GM04504 (cell line): Measurements from ENCODE around the gene CD80.
A peak's percentile ranks its signal among the peaks of the same experiment; 100 is the strongest.
"Not testable (repeated sequence)": the region's sequence is repeated elsewhere in the genome, so short reads cannot be mapped to it uniquely, and the experiment has no call there.

Experiments
- DNase-seq: peaks from one replicate; pipeline ENCODE4 v3.0.0-alpha.2; 2012; ENCODE audit warnings: low read depth

Gene CD80

DNA sequence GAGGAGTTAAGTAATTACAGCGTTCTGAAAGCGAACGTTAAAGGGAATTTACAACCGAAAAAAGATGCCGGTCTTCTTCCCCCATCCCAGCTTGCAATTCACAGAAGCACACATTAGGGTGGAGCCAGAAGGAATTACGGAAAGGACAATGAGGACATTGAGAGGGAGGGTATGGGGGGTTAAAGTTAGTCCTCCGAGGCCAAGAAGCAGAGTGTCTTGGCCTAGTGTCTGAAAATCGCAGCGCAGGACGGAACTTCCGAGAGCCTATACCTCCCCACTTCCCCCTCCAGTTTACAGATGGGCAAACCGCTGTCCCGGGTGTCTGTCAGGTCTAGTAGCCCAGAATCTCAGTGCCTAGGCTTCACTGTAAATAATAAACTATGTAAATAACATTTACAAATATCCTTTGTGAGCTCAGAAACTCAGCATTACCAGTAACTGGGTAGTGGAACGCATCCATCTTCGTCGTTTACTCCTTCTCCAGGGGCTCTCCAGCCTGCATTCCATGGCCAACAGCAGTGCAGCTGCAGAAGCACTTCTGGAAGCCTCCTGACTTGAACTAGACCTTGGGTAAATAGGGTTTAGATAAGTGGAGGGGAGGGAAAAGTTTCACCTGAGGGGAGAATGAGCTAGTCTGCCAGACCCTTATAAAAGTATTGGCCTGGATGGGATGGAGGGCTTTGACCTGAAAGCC, 20.8 kb upstream of the CD80 start:
- no peak for DNase-seq

DNA sequence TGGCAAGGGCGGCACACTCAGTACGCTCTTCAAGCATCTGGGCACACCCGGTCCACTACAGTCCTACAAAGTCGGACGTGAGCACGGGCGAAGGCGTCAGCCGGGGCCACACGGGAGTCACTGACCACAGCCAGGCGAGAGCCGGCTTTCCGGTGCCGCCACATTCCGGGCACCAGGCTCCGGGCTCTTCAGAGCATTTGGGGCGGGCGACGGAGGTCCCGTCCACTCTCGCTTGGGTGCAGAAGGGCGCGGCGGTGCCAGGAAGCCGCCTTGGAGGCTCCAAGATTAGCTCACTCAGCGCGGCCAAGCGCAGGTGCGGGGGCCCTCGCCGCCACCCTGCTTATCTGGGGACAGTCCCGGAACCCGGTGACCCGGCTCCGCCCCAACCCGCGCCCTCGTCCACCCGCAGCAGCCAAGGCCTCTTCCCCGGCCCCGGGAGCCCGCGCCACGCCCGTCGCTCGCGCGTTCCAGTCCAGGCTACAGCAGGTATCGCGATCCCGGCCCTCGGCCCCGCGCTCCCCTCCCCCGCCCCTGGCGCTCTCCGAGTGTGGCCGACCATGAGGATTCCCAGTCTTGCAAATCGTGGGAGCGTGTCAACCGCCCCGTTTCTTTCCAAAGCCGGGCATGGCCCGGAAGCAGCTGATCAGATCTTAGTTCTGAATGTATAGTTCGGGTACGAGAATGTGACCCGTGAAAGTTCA, 20.1 kb upstream of the CD80 start, which contains the start of gene ADPRH:
TSS of gene ADPRH (plus strand) at position 127 of the 701 bp plus-strand sequence. CDS start 2,678 bp downstream, outside the sequence.
- peak; percentile 35 for DNase-seq

DNA sequence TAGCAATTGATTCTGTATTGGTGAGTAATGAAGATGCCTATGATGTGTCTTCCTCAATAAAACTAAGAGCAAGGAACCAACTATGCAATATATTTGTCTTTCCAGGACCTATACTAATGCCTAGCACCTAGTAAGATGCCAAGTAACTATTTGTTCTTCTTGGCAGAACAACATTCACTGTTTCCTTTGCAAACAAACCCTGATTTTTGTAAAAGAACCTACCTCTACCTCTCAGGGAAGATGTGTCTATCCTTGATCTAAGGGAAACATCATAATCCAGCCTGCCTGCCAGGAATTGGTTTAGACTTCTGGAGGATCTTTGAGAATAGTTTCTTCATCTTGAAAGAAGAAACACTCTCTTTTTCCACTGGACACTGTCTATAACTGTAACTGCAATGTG, 16.1 kb upstream of the CD80 start:
- no peak for DNase-seq

DNA sequence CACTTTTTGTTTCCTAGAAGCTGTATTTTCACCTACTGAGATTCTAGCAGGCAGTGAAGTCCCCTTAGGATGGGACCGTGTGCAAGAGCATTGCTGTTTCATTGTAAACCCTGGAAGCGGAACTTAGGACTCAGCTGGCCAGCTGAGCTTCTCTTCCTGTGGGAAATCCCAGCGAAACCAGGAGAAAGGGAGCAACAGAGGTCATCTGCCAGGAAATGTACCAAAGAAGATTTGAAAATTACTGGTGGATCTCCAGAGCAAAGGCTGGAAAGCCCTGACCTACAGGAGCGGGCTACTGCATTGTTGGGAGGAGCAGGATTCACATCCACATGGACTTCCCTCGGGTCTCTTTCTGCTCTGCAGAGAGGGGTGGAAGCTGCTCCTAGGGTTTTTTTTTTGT, 12.3 kb upstream of the CD80 start:
- no peak for DNase-seq

DNA sequence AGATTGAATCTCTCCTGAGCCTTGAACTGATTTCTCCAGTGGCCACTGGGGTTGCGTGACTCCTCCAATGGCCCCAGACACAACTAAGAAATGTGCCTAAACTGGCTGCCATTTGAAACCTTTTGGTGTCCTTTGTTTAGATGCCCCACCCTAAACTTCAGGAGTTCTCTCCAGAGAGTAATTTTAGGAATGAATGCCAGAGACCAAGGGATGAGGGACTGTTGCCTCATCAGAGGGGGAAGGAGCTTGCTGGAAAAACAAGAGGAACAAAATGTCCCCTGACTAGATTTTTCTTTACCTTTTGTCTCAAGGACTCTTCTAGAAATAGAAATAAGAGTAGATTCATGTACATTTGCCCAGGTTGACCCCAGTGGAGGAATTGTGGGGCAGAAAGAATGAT, 11.8 kb upstream of the CD80 start:
- no peak for DNase-seq

DNA sequence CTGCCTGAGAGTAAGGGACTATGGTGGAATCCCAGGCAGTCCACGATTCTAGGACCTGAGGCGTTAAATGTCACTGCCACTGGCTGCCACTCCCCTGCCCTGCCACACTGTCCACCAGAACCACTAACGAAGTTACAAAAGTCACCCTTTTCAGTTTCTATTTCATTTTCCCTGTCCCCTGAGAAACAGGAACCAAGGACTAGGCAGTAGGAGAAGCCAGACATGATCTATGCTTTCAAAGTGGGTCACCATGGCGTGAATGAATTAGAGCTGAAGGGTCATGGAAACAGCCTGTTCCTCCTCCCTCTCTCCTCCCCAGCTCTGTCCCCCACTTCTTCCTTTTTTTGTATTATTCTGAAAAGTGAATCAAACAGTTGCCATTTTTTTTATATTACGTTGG, 10.8 kb upstream of the CD80 start:
- no peak for DNase-seq

DNA sequence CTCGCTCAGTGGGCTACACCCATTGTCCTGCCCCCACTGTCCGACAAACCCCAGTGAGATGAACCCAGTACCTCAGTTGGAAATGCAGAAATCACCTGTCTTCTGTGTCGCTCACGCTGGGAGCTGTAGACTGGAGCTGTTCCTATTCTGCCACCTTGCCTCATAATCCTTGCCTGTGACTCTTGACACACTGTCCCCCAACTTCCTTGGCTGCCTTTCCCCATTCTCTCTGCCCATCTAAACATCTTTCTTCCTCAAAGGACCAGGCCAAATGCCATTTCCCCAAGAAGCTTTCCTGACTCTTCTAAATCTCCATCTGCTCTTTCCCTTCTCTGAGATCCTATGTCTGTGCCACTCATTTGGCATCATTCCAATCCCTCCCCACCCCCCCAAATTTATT, 9.7 kb upstream of the CD80 start:
- no peak for DNase-seq

DNA sequence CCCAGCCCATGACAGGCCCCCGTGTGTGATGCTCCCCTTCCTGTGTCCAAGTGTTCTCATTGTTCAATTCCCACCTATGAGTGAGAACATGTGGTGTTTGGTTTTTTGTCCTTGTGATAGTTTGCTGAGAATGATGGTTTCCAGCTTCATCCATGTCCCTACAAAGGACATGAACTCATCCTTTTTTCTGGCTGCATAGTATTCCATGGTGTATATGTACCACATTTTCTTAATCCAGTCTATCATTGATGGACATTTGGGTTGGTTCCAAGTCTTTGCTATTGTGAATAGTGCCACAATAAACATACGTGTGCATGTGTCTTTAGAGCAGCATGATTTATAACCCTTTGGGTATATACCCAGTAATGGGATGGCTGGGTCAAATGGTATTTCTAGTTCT, 3.9 kb upstream of the CD80 start:
- DNase-seq: not testable (repeated sequence)

DNA sequence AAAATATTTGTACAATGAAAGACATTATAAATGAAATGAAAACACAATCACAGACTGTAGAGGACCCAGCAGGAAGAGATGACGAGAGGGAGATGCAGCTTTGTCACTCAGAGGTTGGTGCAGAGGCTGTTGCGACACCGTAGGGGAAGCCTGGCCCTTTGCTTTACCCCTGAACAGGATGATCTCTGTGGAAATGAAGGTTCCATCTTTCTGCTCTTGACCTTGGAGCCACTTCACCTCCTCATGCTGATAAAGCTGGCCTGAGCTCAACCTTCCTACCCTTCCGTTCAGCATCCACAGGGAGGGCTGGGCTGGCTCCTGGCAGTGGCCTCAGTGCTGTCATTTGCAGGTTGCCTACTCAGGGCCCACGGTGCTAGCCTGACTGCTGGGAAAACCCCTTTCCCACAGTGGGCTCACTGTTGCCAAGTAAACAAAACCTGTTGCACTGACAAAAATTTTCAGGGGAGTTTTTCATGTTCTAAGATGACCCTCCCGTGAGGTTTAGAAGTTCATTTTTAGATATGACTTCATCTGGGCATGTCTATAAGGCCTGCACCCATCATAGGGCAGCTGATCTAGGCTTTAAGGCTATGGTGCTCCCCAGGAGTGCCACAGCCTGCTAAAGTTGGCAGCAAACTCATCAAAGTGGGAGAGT, 3.0 kb upstream of the CD80 start:
- no peak for DNase-seq

DNA sequence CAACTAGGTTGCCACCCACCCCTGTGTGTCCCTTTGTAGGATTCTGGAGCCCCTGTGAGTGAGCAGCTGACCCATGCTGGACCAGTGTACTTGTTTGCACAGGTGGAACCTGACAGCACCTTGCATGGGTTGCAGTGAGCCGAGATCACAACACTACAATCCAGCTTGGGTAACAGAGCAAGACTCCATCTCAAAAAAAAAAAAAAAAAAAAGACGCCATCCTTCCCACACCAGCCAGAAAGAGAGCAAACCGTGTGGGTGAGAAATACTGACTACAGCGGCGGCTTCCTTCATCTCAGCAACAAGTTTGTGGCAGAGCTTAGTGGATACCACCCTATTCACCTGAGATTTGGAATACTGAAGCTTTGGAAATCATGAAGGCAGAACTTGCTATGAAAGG, 746 bp upstream of the CD80 start:
- DNase-seq: no peak

DNA sequence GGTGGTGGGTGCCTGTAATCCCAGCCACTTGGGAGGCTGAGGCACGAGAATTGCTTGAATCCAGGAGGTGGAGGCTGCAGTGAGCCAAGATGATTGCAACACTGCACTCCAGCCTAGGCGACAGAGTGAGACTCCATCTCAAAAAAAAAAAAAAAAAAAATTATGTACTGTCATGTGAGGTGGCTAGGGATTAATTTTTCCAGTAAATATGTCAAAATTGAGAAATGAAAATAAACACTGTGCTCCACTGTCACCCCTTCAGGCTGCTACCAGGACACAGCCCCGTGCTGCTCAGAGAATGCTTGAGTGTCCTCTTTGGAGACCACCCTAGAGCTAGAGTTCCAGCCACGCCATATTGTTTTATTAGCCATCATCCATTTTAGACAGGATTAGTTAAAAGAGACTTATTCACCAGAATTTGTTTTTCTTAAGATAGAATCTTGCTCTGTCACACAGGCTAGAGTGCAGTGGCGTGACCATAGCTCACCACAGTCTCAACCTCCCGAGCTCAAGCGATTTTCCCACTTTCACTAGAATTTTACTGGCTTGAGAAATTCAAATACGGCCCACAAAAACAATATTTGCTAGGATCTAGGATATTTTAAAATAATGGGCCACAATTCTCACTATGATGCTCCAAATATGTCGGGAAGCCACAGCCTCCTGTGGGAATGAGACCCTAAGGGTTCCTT, 642 bp downstream of the CD80 start:
- DNase-seq: no peak

DNA sequence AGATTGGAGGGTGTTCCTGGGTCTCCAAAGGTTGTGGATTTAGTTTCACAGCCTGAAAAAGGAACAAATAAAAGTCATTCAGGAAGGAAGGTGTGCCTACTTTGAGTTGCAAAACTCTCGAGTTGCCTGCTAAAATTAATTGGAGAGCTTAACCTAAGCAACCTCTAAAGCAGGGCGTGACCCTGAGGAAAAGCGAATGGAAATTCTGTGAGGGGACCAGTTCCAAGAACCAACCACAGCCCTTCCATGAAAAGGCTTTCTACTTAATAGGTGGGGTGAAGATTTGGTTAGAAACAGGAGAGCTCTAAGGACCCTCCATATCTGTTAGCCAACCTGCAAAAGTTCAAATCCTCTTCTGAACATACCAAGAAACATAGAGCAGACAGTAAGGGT, 1.5 kb downstream of the CD80 start:
- no peak for DNase-seq

DNA sequence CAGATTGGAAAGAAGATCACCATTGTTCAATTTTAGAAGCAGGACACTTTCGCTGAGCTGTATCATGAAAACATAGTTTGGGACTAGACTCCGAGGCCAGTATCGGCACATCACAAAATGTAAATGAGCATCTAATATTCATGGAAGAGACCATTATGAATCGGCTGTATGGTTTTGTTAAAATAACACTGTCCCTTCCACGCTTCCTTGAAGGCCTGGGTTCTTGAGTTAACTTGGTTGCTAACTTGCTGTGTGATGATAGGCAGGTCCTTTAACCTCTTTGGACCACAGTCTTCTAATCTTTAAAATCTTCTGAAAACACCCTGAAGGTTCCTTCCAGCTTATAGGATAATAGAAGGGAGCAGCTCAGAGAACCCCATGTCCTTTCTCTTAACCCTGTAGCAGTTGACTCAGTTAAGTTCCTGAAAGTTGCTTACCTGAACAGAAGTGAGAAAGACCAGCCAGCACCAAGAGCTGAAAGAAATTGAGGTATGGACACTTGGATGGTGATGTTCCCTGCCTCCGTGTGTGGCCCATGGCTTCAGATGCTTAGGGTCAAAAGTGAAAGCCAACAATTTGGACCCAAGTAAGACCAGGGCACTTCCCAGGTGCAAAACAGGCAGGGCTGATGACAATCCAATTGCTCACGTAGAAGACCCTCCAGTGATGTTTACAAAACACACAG, 2.1 kb downstream of the CD80 start:
- DNase-seq: no peak

DNA sequence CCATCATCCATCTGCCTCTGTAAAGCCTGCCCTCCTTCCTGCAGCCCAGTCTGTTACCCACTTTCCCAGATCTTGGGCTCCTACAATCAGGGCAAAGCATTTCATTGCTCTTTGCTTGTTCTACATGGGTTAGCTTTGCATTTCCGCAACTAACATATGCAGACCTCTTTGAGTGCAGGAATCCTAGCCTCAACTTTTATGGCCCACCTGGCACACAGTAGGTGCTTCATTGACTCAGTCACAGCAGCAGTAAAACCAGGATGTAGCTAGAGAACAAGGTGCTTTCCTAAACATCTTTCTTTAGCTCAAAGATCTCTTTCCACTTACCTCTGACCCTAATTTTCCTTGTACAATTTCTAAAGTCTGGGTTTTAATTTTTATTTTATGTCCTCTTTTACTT, 3.5 kb downstream of the CD80 start:
- no peak for DNase-seq

DNA sequence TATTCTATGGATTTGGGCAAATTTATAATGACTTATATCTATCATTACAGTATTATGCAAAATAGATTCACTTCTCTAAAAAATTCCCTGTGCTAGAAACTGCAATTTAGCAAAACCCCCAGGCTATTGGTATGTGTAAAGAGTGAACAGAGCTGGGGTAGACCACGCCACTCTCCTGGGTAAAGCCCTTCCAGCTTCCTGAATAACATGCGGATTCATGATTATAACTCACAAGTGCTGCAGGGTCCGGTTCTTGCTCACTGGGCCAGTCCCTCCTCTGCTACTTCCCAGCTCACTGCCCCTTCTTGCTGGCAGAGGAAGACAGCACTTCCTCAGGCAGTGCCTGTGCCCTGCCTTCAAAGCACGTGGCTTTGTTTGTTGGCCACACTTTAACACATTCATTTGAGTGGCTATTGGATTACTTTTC, 4.1 kb downstream of the CD80 start:
- no peak for DNase-seq

DNA sequence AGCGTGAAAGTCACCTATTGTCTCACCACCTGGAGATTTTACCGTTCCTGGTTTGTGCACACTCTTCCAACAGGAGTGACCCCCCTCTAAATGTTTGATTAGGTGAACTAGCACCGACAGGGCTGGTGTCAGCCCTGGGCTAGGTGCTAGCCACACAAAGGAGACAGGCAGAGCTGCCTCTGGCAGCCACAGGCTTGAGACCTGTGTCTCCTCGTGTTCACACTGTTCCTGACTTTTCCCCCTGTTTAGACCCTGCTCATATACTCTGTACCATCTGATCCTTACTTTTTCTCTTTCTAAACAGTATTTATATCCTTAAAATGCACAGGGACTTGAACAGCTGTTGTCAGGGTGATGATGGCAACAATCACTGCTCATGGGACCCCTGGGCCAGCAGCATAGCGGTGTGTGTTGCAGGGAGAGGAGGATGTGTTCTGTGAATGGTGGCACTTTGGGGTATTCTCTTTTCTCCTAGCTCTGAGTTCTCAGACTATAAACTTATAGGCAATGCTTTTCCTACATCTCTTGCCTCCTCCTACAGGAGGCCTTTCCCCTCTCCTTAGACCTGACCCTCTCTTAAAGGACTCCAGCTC, 5.5 kb downstream of the CD80 start:
- DNase-seq: no peak

DNA sequence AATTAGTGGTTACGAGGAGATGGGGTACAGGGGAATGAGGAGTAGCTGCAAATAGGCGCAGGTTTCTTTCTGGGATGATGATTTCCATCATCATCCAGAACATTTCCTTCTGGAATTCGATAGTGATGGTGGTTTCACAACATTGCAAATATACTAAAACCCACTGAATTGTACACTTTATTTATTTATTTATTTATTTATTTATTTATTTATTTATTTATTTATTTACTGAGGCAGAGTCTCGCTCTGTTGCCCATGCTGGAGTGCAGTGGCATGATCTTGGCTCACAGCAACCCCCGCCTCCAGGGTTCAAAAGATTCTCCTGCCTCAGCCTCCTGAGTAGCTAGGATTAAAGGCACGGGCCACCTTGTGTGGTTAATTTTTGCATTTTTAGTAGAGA, 6.5 kb downstream of the CD80 start:
- DNase-seq: not testable (repeated sequence)

DNA sequence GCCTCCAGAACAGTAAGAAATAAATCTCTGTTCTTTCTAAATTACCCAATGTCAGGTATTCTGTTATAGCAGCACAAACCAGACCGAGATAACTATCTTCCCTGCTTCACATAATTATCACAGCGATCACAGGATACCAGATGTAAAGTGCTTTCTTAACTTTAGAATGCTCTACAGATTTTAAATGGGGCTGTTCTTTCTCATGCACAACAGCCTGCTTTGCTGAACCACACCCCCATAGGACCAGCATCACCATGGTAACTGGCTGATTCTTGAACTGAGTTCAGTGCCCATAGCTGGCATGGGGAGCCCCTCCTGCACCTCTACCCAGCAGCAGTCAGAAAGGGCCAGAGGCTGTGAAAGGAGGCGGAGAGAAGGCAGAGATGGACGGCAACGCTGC, 7.8 kb downstream of the CD80 start:
- no peak for DNase-seq

DNA sequence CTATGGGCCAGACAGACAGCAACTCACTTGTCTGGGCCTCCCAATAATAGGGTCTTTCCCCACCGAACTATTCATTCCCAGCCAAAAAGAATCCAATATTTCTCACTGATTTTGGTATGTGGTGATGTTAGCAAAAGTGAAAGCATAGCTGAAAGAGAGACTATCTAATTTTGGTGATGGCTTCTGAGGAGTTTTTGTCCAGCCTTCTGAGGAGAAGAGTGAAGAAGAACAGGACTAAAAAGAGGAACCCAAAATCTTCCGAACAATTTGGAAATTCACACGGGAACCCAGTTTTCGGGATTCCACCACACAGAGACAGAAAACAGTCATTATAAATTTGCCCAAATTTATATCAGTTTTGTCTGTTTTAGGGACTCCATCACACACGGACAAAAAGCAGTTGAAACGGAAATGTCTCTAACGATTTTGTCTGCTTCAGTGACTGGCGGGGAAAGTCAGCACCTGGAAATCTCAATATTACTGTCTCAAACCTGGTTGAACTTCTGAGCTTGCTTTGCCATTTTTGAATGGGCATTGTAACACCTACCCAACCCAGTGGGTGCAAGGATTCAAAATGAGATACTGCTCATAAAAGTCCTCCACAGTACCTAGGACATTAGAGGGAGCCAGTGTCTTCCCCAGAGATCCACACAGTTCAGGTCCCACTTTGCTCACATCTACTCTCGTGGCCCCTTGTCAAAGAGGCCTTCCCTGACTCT, 9.1 kb downstream of the CD80 start:
- no peak for DNase-seq

DNA sequence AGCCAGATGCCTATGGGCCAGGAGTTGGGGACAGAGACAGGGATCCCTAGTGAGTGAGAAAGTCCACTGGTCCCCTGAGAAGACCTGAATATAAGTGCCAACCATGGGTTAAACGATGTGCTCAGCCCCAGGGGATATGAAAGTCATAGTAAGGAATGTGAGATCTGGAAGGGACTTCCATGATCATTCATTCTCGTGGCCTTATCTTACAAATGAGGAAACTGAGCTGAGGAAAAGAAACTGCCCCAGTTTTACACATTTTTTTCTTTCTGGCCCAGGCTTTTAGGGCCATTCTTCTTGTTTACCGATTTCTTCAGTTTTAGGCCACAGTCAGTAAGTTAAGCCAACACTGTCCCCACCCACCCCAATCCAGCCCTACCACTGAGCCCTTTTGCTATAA, 11.1 kb downstream of the CD80 start:
- no peak for DNase-seq

DNA sequence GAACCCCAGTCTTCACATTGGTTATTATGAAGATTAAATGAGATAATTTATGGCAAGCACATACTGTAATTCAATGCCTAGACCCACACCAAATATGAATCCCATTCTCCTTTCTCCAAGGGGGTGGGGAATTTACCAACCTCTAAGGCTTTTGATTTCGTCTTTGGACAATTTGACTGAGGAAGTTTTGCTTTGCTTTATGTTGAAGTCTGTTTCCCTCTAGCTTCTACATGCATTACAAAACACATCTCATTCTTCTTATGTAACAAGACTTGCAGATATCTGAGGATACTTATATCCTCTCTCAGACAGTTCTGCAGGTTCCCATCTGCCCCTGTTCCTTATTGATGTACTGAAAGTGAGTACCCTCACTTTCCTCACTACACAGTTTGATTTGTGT, 12.2 kb downstream of the CD80 start:
- no peak for DNase-seq
